ENCODE results near the gene PRC1.

Gene PRC1

GRCh38 chr15:90989040-90989768, 5.1 kb downstream of the PRC1 start:
- Histone ChIP-seq H3K9ac (ENCODE audit: low read length) (peak overlapping the region; percentile 61; the same call in 1 of the 2 replicates), H2AFZ (ENCODE audit: low read length) (no peak overlapping the region), H3K79me2 (ENCODE audit: insufficient read depth, low read length) (peaks cover 97% of the 10 kb centered on the region), H3F3A (ENCODE audit: insufficient read depth, low read length) (no peaks in the 10 kb centered on the region), H4K20me1 (ENCODE audit: insufficient read depth, low read length) (no peaks in the 10 kb centered on the region), H3K36me3 (ENCODE audit: insufficient read depth, low read length) (peaks cover 13% of the 10 kb centered on the region; the same call in 1 of the 2 replicates), H3K4me1 (ENCODE audit: insufficient read depth, low read length, severe bottlenecking) (peaks cover 71% of the 10 kb centered on the region), H3K4me2 (ENCODE audit: low read length) (peak overlapping the region; percentile 72), H3K27me3 (ENCODE audit: insufficient read depth, low read length) (no peaks in the 10 kb centered on the region), H3K4me3 (ENCODE audit: low read depth, low read length, poor library complexity, severe bottlenecking) (peak overlapping the region; percentile 46), H3K9me3 (ENCODE audit: low read length) (no peaks in the 10 kb centered on the region), H3K9me2 (ENCODE audit: low read depth, low read length) (no peaks in the 10 kb centered on the region), H3K27ac (ENCODE audit: low read depth, low read length, poor library complexity, severe bottlenecking) (peak overlapping the region; percentile 77)
- TF ChIP-seq CTCF (IDR thresholded peaks at IDR 0.05; ENCODE audit: low read length) (no peak), EZH2 (IDR thresholded peaks at IDR 0.05; ENCODE audit: borderline replicate concordance, low read length) (no peak)

- Histone ChIP-seq H4K20me1 (ENCODE audit: insufficient read depth, low read length) (no peaks in the 10 kb centered on the region), H3K9me2 (ENCODE audit: low read depth, low read length) (no peaks in the 10 kb centered on the region), H3K27ac (ENCODE audit: low read depth, low read length, poor library complexity, severe bottlenecking) (peak overlapping the region; percentile 77), H3F3A (ENCODE audit: insufficient read depth, low read length) (no peaks in the 10 kb centered on the region), H3K9ac (ENCODE audit: low read length) (peak overlapping the region; percentile 61), H2AFZ (ENCODE audit: low read length) (no peak overlapping the region), H3K4me2 (ENCODE audit: low read length) (peak overlapping the region; percentile 72), H3K4me3 (ENCODE audit: low read depth, low read length, poor library complexity, severe bottlenecking) (peak overlapping the region; percentile 46), H3K27me3 (ENCODE audit: insufficient read depth, low read length) (no peaks in the 10 kb centered on the region), H3K9me3 (ENCODE audit: low read length) (no peaks in the 10 kb centered on the region), H3K79me2 (ENCODE audit: insufficient read depth, low read length) (peaks cover 88% of the 10 kb centered on the region), H3K4me1 (ENCODE audit: insufficient read depth, low read length, severe bottlenecking) (peaks cover 71% of the 10 kb centered on the region), H3K36me3 (ENCODE audit: insufficient read depth, low read length) (peaks cover 22% of the 10 kb centered on the region)
- TF ChIP-seq CTCF (IDR thresholded peaks at IDR 0.05; ENCODE audit: low read length) (no peak), EZH2 (IDR thresholded peaks at IDR 0.05; ENCODE audit: borderline replicate concordance, low read length) (no peak)
Observed at GRCh38 chr15:90988296-90988695, 6.0 kb downstream of the PRC1 start.

GRCh38 chr15:90987561-90988141, 6.7 kb downstream of the PRC1 start:
- no peak for TF ChIP-seq CTCF (IDR thresholded peaks at IDR 0.05; ENCODE audit: low read length)
- TF ChIP-seq EZH2 (IDR thresholded peaks at IDR 0.05; ENCODE audit: borderline replicate concordance, low read length): no peak
- peaks cover 82% of the 10 kb centered on the region for H3K79me2 ChIP-seq (ENCODE audit: insufficient read depth, low read length)
- peaks cover 29% of the 10 kb centered on the region for H3K36me3 ChIP-seq (ENCODE audit: insufficient read depth, low read length)
- no peaks in the 10 kb centered on the region for H3F3A ChIP-seq (ENCODE audit: insufficient read depth, low read length)
- H3K27me3 ChIP-seq (ENCODE audit: insufficient read depth, low read length): no peaks in the 10 kb centered on the region
- peak overlapping the region; percentile 72 for H3K4me2 ChIP-seq (ENCODE audit: low read length)
- no peaks in the 10 kb centered on the region for H4K20me1 ChIP-seq (ENCODE audit: insufficient read depth, low read length)
- peak overlapping the region; percentile 46 for H3K4me3 ChIP-seq (ENCODE audit: low read depth, low read length, poor library complexity, severe bottlenecking)
- H3K9ac ChIP-seq (ENCODE audit: low read length): peak overlapping the region; percentile 61
- peaks cover 69% of the 10 kb centered on the region for H3K4me1 ChIP-seq (ENCODE audit: insufficient read depth, low read length, severe bottlenecking)
- no peaks in the 10 kb centered on the region for H3K9me3 ChIP-seq (ENCODE audit: low read length)
- no peaks in the 10 kb centered on the region for H3K9me2 ChIP-seq (ENCODE audit: low read depth, low read length)
- no peak overlapping the region for H2AFZ ChIP-seq (ENCODE audit: low read length)
- H3K27ac ChIP-seq (ENCODE audit: low read depth, low read length, poor library complexity, severe bottlenecking): peak overlapping the region; percentile 77
